ENCODE results near the gene PTPRD.

Gene PTPRD

GRCh38 chr9:8725635-8726034, 1887.2 kb downstream of the PTPRD start:
- H3K36me3 ChIP-seq (ENCODE audit: control insufficient read depth in 2 of 2, insufficient read depth in 2 of 2, low read length in 2 of 2): no peaks in the 10 kb centered on the region
- no peak overlapping the region for H3K27ac ChIP-seq (ENCODE audit: low read length)
- no peak overlapping the region for H3K4me3 ChIP-seq (ENCODE audit: low read length in 2 of 2)
- no peaks in the 10 kb centered on the region for H3K27me3 ChIP-seq (ENCODE audit: control insufficient read depth in 1 of 2, insufficient read depth in 2 of 2, low read length in 2 of 2)
- no peaks in the 10 kb centered on the region for H3K9me3 ChIP-seq (ENCODE audit: control insufficient read depth in 2 of 2, low read length in 2 of 2)
- H3K4me1 ChIP-seq (ENCODE audit: control insufficient read depth, insufficient read depth, low read length): no peaks in the 10 kb centered on the region
- no peak overlapping the region for H3K9ac ChIP-seq (ENCODE audit: low read length in 2 of 2)

- Histone ChIP-seq H3K27me3 (ENCODE audit: control insufficient read depth in 1 of 2, insufficient read depth in 2 of 2, low read length in 2 of 2) (no peaks in the 10 kb centered on the region), H3K4me1 (ENCODE audit: control insufficient read depth, insufficient read depth, low read length) (no peaks in the 10 kb centered on the region), H3K9ac (ENCODE audit: low read length in 2 of 2) (no peak overlapping the region), H3K27ac (ENCODE audit: low read length) (no peak overlapping the region), H3K9me3 (ENCODE audit: control insufficient read depth in 2 of 2, low read length in 2 of 2) (no peaks in the 10 kb centered on the region), H3K36me3 (ENCODE audit: control insufficient read depth in 2 of 2, insufficient read depth in 2 of 2, low read length in 2 of 2) (no peaks in the 10 kb centered on the region), H3K4me3 (ENCODE audit: low read length in 2 of 2) (no peak overlapping the region)
Observed at GRCh38 chr9:8724284-8725018, 1888.4 kb downstream of the PTPRD start.

- no peak overlapping the region for H3K9ac ChIP-seq (ENCODE audit: low read length in 2 of 2)
- H3K4me3 ChIP-seq (ENCODE audit: low read length in 2 of 2): no peak overlapping the region
- H3K4me1 ChIP-seq (ENCODE audit: control insufficient read depth, insufficient read depth, low read length): no peaks in the 10 kb centered on the region
- no peak overlapping the region for H3K27ac ChIP-seq (ENCODE audit: low read length)
- H3K27me3 ChIP-seq (ENCODE audit: control insufficient read depth in 1 of 2, insufficient read depth in 2 of 2, low read length in 2 of 2): no peaks in the 10 kb centered on the region
- no peaks in the 10 kb centered on the region for H3K9me3 ChIP-seq (ENCODE audit: control insufficient read depth in 2 of 2, low read length in 2 of 2)
- no peaks in the 10 kb centered on the region for H3K36me3 ChIP-seq (ENCODE audit: control insufficient read depth in 2 of 2, insufficient read depth in 2 of 2, low read length in 2 of 2)
Observed at GRCh38 chr9:8723195-8723594, 1889.6 kb downstream of the PTPRD start.

- Histone ChIP-seq H3K4me3 (ENCODE audit: low read length in 2 of 2) (no peak overlapping the region), H3K27ac (ENCODE audit: low read length) (no peak overlapping the region), H3K9ac (ENCODE audit: low read length in 2 of 2) (no peak overlapping the region), H3K9me3 (ENCODE audit: control insufficient read depth in 2 of 2, low read length in 2 of 2) (no peaks in the 10 kb centered on the region), H3K4me1 (ENCODE audit: control insufficient read depth, insufficient read depth, low read length) (no peaks in the 10 kb centered on the region), H3K36me3 (ENCODE audit: control insufficient read depth in 2 of 2, insufficient read depth in 2 of 2, low read length in 2 of 2) (no peaks in the 10 kb centered on the region), H3K27me3 (ENCODE audit: control insufficient read depth in 1 of 2, insufficient read depth in 2 of 2, low read length in 2 of 2) (no peaks in the 10 kb centered on the region)
Observed at GRCh38 chr9:8719833-8720486, 1892.8 kb downstream of the PTPRD start.

GRCh38 chr9:8718121-8718725, 1894.6 kb downstream of the PTPRD start:
- H3K4me3 ChIP-seq (ENCODE audit: low read length in 2 of 2): peak overlapping the region in 1 of 2 donors; percentile 3
- H3K27ac ChIP-seq (ENCODE audit: low read length): no peak overlapping the region

GRCh38 chr9:8717146-8717545, 1895.7 kb downstream of the PTPRD start:
- H3K4me1 ChIP-seq (ENCODE audit: control insufficient read depth, insufficient read depth, low read length): no peaks in the 10 kb centered on the region
- H3K36me3 ChIP-seq (ENCODE audit: control insufficient read depth in 2 of 2, insufficient read depth in 2 of 2, low read length in 2 of 2): no peaks in the 10 kb centered on the region
- H3K4me3 ChIP-seq (ENCODE audit: low read length in 2 of 2): no peak overlapping the region
- H3K27me3 ChIP-seq (ENCODE audit: control insufficient read depth in 1 of 2, insufficient read depth in 2 of 2, low read length in 2 of 2): no peaks in the 10 kb centered on the region
- no peaks in the 10 kb centered on the region for H3K9me3 ChIP-seq (ENCODE audit: control insufficient read depth in 2 of 2, low read length in 2 of 2)
- no peak overlapping the region for H3K27ac ChIP-seq (ENCODE audit: low read length)
- no peak overlapping the region for H3K9ac ChIP-seq (ENCODE audit: low read length in 2 of 2)

More at GRCh38 chr9:8718121-8718725, 1894.6 kb downstream of the PTPRD start:
- Histone ChIP-seq H3K4me1 (ENCODE audit: control insufficient read depth, insufficient read depth, low read length) (no peaks in the 10 kb centered on the region), H3K36me3 (ENCODE audit: control insufficient read depth in 2 of 2, insufficient read depth in 2 of 2, low read length in 2 of 2) (no peaks in the 10 kb centered on the region), H3K9ac (ENCODE audit: low read length in 2 of 2) (no peak overlapping the region), H3K9me3 (ENCODE audit: control insufficient read depth in 2 of 2, low read length in 2 of 2) (no peaks in the 10 kb centered on the region), H3K27me3 (ENCODE audit: control insufficient read depth in 1 of 2, insufficient read depth in 2 of 2, low read length in 2 of 2) (no peaks in the 10 kb centered on the region)

DNA sequence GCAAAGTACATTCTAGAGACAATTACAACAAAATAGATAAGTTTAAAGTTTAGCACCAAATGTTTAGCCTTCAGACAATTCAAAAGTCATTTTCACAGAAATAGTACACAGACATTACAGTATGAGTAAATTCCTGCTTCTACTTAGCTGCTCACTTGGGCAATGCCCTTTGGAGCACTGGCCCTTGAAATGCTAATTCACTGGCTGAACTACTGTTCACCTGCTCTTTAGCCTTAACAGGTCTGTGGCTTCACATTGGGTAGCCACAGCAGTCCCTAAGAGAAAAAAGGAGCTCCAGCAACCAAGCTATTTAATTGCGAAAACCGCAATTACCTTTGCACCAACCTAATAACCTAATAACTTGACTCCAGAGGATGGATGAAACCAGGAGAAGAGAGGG, 1897.0 kb downstream of the PTPRD start:
- Histone ChIP-seq H3K27ac (ENCODE audit: low read length) (no peak overlapping the region), H3K4me3 (ENCODE audit: low read length in 2 of 2) (no peak overlapping the region), H3K27me3 (ENCODE audit: control insufficient read depth in 1 of 2, insufficient read depth in 2 of 2, low read length in 2 of 2) (no peaks in the 10 kb centered on the region), H3K4me1 (ENCODE audit: control insufficient read depth, insufficient read depth, low read length) (no peaks in the 10 kb centered on the region), H3K36me3 (ENCODE audit: control insufficient read depth in 2 of 2, insufficient read depth in 2 of 2, low read length in 2 of 2) (no peaks in the 10 kb centered on the region), H3K9ac (ENCODE audit: low read length in 2 of 2) (no peak overlapping the region), H3K9me3 (ENCODE audit: control insufficient read depth in 2 of 2, low read length in 2 of 2) (no peaks in the 10 kb centered on the region)

GRCh38 chr9:8713811-8714165, 1899.0 kb downstream of the PTPRD start:
- Histone ChIP-seq H3K9ac (ENCODE audit: low read length in 2 of 2) (no peak overlapping the region), H3K36me3 (ENCODE audit: control insufficient read depth in 2 of 2, insufficient read depth in 2 of 2, low read length in 2 of 2) (no peaks in the 10 kb centered on the region), H3K27ac (ENCODE audit: low read length) (no peak overlapping the region), H3K27me3 (ENCODE audit: control insufficient read depth in 1 of 2, insufficient read depth in 2 of 2, low read length in 2 of 2) (no peaks in the 10 kb centered on the region), H3K9me3 (ENCODE audit: control insufficient read depth in 2 of 2, low read length in 2 of 2) (no peaks in the 10 kb centered on the region), H3K4me1 (ENCODE audit: control insufficient read depth, insufficient read depth, low read length) (no peaks in the 10 kb centered on the region), H3K4me3 (ENCODE audit: low read length in 2 of 2) (no peak overlapping the region)

DNA sequence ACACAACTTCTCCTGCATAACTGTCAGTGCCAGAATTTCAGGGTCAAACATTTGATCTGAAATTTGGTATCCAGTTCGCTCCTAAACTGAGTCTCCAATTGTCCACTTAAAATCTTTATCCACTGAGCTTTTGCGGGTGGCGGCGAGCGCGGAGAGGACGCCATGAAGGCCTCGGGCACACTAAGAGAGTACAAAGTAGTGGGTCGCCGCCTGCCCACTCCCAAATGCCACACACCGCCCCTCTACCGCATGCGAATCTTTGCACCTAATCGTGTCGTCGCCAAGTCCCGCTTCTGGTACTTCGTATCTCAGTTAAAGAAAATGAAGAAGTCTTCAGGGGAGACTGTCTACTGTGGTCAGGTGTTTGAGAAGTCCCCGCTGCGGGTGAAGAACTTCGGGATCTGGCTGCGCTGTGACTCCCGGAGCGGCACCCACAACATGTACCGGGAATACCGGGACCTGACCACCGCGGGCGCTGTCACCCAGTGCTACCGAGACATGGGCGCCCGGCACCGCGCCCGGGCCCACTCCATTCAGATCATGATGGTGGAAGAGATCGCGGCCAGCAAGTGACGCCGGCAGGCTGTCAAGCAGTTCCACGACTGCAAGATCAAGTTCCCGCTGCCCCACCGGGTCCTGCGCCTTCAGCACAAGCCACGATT, 1899.5 kb downstream of the PTPRD start:
- H3K4me1 ChIP-seq (ENCODE audit: control insufficient read depth, insufficient read depth, low read length): no peaks in the 10 kb centered on the region
- H3K9ac ChIP-seq (ENCODE audit: low read length in 2 of 2): no peak overlapping the region
- H3K36me3 ChIP-seq (ENCODE audit: control insufficient read depth in 2 of 2, insufficient read depth in 2 of 2, low read length in 2 of 2): no peaks in the 10 kb centered on the region
- H3K27me3 ChIP-seq (ENCODE audit: control insufficient read depth in 1 of 2, insufficient read depth in 2 of 2, low read length in 2 of 2): no peaks in the 10 kb centered on the region
- H3K27ac ChIP-seq (ENCODE audit: low read length): no peak overlapping the region
- H3K9me3 ChIP-seq (ENCODE audit: control insufficient read depth in 2 of 2, low read length in 2 of 2): no peaks in the 10 kb centered on the region
- no peak overlapping the region for H3K4me3 ChIP-seq (ENCODE audit: low read length in 2 of 2)

- Histone ChIP-seq H3K36me3 (ENCODE audit: control insufficient read depth in 2 of 2, insufficient read depth in 2 of 2, low read length in 2 of 2) (no peaks in the 10 kb centered on the region), H3K9ac (ENCODE audit: low read length in 2 of 2) (no peak overlapping the region), H3K4me3 (ENCODE audit: low read length in 2 of 2) (no peak overlapping the region), H3K4me1 (ENCODE audit: control insufficient read depth, insufficient read depth, low read length) (no peaks in the 10 kb centered on the region), H3K27ac (ENCODE audit: low read length) (no peak overlapping the region), H3K27me3 (ENCODE audit: control insufficient read depth in 1 of 2, insufficient read depth in 2 of 2, low read length in 2 of 2) (no peaks in the 10 kb centered on the region), H3K9me3 (ENCODE audit: control insufficient read depth in 2 of 2, low read length in 2 of 2) (no peaks in the 10 kb centered on the region)
Observed at GRCh38 chr9:8709731-8710130, 1903.1 kb downstream of the PTPRD start.
